C4-2B (cell line): ENCODE measurements around the gene TSPAN2.

ENCODE experiments used
- ZFX ChIP-seq: fragments of 450-650 bp; IDR thresholded peaks from 2 replicates; pipeline ENCODE4 v1.6.1; 2017
- TF ChIP-seq, protein P1 (sequence below): fragments of 450-650 bp; conservative IDR thresholded peaks from 2 replicates; pipeline ENCODE4 v1.5.1; 2017; ENCODE audit warnings: mild to moderate bottlenecking

DNA sequence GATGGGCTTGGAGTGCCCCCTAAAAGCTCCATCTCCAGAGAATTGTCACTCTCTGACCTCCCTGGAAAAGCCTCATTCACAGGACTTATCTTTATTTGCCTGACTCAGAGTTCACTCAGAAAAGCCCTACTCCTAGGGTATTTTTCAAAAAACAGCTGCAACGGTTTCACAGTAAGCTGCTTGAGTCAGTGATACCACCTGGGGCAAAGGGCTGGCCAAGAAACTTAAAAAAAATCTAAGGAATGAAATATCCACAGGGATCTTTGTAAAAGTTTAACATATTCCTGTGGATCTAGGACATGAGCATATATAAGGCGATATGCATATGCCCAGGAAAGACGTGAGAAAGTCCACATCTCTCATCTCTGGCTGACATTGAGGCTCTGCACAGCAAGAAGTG is 33.8 kb upstream of the TSPAN2 start:
- TF ChIP-seq, protein P1, sequence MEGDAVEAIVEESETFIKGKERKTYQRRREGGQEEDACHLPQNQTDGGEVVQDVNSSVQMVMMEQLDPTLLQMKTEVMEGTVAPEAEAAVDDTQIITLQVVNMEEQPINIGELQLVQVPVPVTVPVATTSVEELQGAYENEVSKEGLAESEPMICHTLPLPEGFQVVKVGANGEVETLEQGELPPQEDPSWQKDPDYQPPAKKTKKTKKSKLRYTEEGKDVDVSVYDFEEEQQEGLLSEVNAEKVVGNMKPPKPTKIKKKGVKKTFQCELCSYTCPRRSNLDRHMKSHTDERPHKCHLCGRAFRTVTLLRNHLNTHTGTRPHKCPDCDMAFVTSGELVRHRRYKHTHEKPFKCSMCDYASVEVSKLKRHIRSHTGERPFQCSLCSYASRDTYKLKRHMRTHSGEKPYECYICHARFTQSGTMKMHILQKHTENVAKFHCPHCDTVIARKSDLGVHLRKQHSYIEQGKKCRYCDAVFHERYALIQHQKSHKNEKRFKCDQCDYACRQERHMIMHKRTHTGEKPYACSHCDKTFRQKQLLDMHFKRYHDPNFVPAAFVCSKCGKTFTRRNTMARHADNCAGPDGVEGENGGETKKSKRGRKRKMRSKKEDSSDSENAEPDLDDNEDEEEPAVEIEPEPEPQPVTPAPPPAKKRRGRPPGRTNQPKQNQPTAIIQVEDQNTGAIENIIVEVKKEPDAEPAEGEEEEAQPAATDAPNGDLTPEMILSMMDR: no peak
- TF ChIP-seq ZFX: no peak
